ENCODE measurements around the gene ITPR2. TPM values are rescaled to one million over a fixed set of nuclear protein-coding genes. Genes with fewer than 3 reads are reported as not detected.

The ITPR2 gene
- total RNA-seq, 2 donors from 2014 or later = 14.8 to 74.4 TPM

- 86 to 87% methylated on average over 2 to 4 of the region's 4 CpGs for WGBS, 2 experiments (ENCODE audit: insufficient coverage in 1 of 2, insufficient read length in 1 of 2)
- no peak overlapping the region for H3K4me3 ChIP-seq (ENCODE audit: low read length)
- TF ChIP-seq CTCF (conservative IDR thresholded peaks at IDR 0.05) = no peak
- no peaks in the 10 kb centered on the region for H3K36me3 ChIP-seq (ENCODE audit: control insufficient read depth, insufficient read depth, low read length)
- H3K27ac ChIP-seq (ENCODE audit: low read depth, low read length) = no peak overlapping the region
- Mint-ChIP-seq H3K9me3 (no peaks in the 10 kb centered on the region), H3K4me3 (no peak overlapping the region), H3K4me1 (peaks cover 4% of the 10 kb centered on the region), H3K27me3 (ENCODE audit: insufficient read depth) (no peaks in the 10 kb centered on the region), H3K27ac (no peak overlapping the region), H3K36me3 (ENCODE audit: low read depth) (peaks cover 2% of the 10 kb centered on the region)
- no peaks in the 10 kb centered on the region for H3K9me3 ChIP-seq (ENCODE audit: control insufficient read depth, low read length)
- peaks cover 4% of the 10 kb centered on the region for H3K4me1 ChIP-seq (ENCODE audit: control insufficient read depth, insufficient read depth, low read length)
- no peaks in the 10 kb centered on the region for H3K27me3 ChIP-seq (ENCODE audit: control insufficient read depth, insufficient read depth, low read length, poor library complexity, severe bottlenecking)
- DNase-seq = no peak
- no peak overlapping the region for H3K9ac ChIP-seq (ENCODE audit: extremely low read depth, low read length, poor library complexity, severe bottlenecking)
Measured at GRCh38 chr12:26451763-26452162, 381.2 kb downstream of the ITPR2 start.

- Histone ChIP-seq H3K9me3 (ENCODE audit: control insufficient read depth, low read length) (no peaks in the 10 kb centered on the region), H3K4me3 (ENCODE audit: low read length) (no peak overlapping the region), H3K36me3 (ENCODE audit: control insufficient read depth, insufficient read depth, low read length) (no peaks in the 10 kb centered on the region), H3K4me1 (ENCODE audit: control insufficient read depth, insufficient read depth, low read length) (no peaks in the 10 kb centered on the region), H3K27ac (ENCODE audit: low read depth, low read length) (no peak overlapping the region), H3K27me3 (ENCODE audit: control insufficient read depth, insufficient read depth, low read length, poor library complexity, severe bottlenecking) (no peaks in the 10 kb centered on the region), H3K9ac (ENCODE audit: extremely low read depth, low read length, poor library complexity, severe bottlenecking) (no peak overlapping the region)
- H3K36me3 Mint-ChIP-seq (ENCODE audit: low read depth) = no peaks in the 10 kb centered on the region
- H3K9me3 Mint-ChIP-seq = no peaks in the 10 kb centered on the region
- H3K4me1 Mint-ChIP-seq = no peaks in the 10 kb centered on the region
- H3K27me3 Mint-ChIP-seq (ENCODE audit: insufficient read depth) = no peaks in the 10 kb centered on the region
- 84 to 86% methylated on average over 2 of the region's 2 CpGs for WGBS, 2 experiments (ENCODE audit: insufficient coverage in 1 of 2, insufficient read length in 1 of 2)
- no peak overlapping the region for H3K4me3 Mint-ChIP-seq
- TF ChIP-seq CTCF (conservative IDR thresholded peaks at IDR 0.05) = no peak
- no peak overlapping the region for H3K27ac Mint-ChIP-seq
- no peak for DNase-seq
Measured at GRCh38 chr12:26445909-26446308, 387.1 kb downstream of the ITPR2 start.

GRCh38 chr12:26443309-26443708 is 389.7 kb downstream of the ITPR2 start:
- Histone ChIP-seq H3K4me1 (ENCODE audit: control insufficient read depth, insufficient read depth, low read length) (no peaks in the 10 kb centered on the region), H3K36me3 (ENCODE audit: control insufficient read depth, insufficient read depth, low read length) (no peaks in the 10 kb centered on the region), H3K27me3 (ENCODE audit: control insufficient read depth, insufficient read depth, low read length, poor library complexity, severe bottlenecking) (no peaks in the 10 kb centered on the region), H3K4me3 (ENCODE audit: low read length) (no peak overlapping the region), H3K27ac (ENCODE audit: low read depth, low read length) (no peak overlapping the region), H3K9me3 (ENCODE audit: control insufficient read depth, low read length) (no peaks in the 10 kb centered on the region), H3K9ac (ENCODE audit: extremely low read depth, low read length, poor library complexity, severe bottlenecking) (no peak overlapping the region)
- WGBS, 2 experiments (ENCODE audit: insufficient coverage in 1 of 2, insufficient read length in 1 of 2) = 97% methylated on average over 2 of the region's 2 CpGs; no CpG with 5 or more reads in 1 of the 2 experiments
- Mint-ChIP-seq H3K36me3 (ENCODE audit: low read depth) (no peaks in the 10 kb centered on the region), H3K9me3 (no peaks in the 10 kb centered on the region), H3K27me3 (ENCODE audit: insufficient read depth) (no peaks in the 10 kb centered on the region), H3K27ac (no peak overlapping the region), H3K4me1 (no peaks in the 10 kb centered on the region), H3K4me3 (no peak overlapping the region)
- TF ChIP-seq CTCF (conservative IDR thresholded peaks at IDR 0.05) = no peak
- DNase-seq = no peak

Data from endodermal cell (in vitro differentiated cells).